B cell (primary cell): ENCODE measurements around the gene MYPOP. TPM values are rescaled to one million over a fixed set of nuclear protein-coding genes. Genes with fewer than 3 reads are reported as not detected.

Source experiments
- ATAC-seq: fragments of 200-7000 bp; cut with Tn5 transposase; one replicate; pipeline ENCODE4 v1.10.0; 2021; ENCODE audit warnings: low read depth, mild to moderate bottlenecking, moderate number of reproducible peaks, moderate library complexity
- CTCF ChIA-PET: fragments of 350-600 bp; sonication (Branson Sonifier 250); formaldehyde crosslinking; loops from one replicate; lab custom pipeline; 2021; ENCODE audit warnings: antibody characterized with exemption, inconsistent platforms; lab: Charles Lee
- POLR2A ChIA-PET: fragments of 350-600 bp; sonication (Branson Sonifier 250); formaldehyde crosslinking; loops from one replicate; lab custom pipeline; 2021; ENCODE audit warnings: antibody characterized with exemption; lab: Charles Lee
- DNase-seq: peaks from one replicate; pipeline ENCODE4 v3.0.0; 2013
- H2AFZ ChIP-seq: 2 replicates; pipeline ENCODE4 v1.6.1; 2012; ENCODE audit warnings: mild to moderate bottlenecking, low read depth, low read length; ENCODE audit not compliant: insufficient read depth, poor library complexity, severe bottlenecking
- H3K27ac ChIP-seq, 2 donors: 1 replicate in 1 of 2; 2 replicates in 1 of 2; pipeline ENCODE4 v1.5.1; 2012 to 2013; ENCODE audit warnings: low read length in 2 of 2, mild to moderate bottlenecking in 2 of 2, moderate library complexity in 1 of 2
- H3K27me3 ChIP-seq, 4 experiments: fragments of 200-600 bp in 1 of 4; sonication (generic) in 1 of 4; replicated peaks in 1 of 4; 1 replicate in 2 of 4; 2 replicates in 2 of 4; pipeline versions ENCODE4 v1.6.1 to v1.7.0; 2013 to 2016; ENCODE audit warnings: low read length in 3 of 4, mild to moderate bottlenecking in 2 of 4, mixed read lengths in 1 of 4, moderate library complexity in 1 of 4; ENCODE audit not compliant: insufficient read depth in 4 of 4, control insufficient read depth in 3 of 4; ENCODE audit errors: control extremely low read depth in 1 of 4
- H3K36me3 ChIP-seq, 2 experiments: replicated peaks in 1 of 2; 1 replicate in 1 of 2; 2 replicates in 1 of 2; pipeline versions ENCODE4 v1.6.1 to v1.7.1; 2013; ENCODE audit warnings: low read length in 1 of 2; ENCODE audit not compliant: insufficient read depth in 2 of 2, control insufficient read depth in 1 of 2; ENCODE audit errors: control extremely low read depth in 1 of 2, extremely low read depth in 1 of 2
- H3K4me1 ChIP-seq, 2 donors: fragments of 200-600 bp in 1 of 2; sonication (generic) in 1 of 2; 1 replicate in 1 of 2; 2 replicates in 1 of 2; pipeline versions ENCODE4 v1.5.1 to v1.6.1; 2013 to 2017; ENCODE audit warnings: low read length in 2 of 2; ENCODE audit not compliant: control insufficient read depth in 2 of 2, insufficient read depth in 2 of 2
- H3K4me2 ChIP-seq: replicated peaks from 2 replicates; pipeline ENCODE3; 2012; ENCODE audit warnings: mild to moderate bottlenecking, low read depth, low read length; ENCODE audit not compliant: poor library complexity, severe bottlenecking
- H3K4me3 ChIP-seq, 5 experiments: fragments of 200-600 bp in 1 of 5; sonication (generic) in 1 of 5; 1 replicate in 3 of 5; 2 replicates in 2 of 5; pipeline versions ENCODE4 v1.5.1 to v1.7.0; 2011 to 2016; ENCODE audit warnings: low read length in 4 of 5, mild to moderate bottlenecking in 4 of 5, low read depth in 2 of 5, control low read depth in 1 of 5, moderate library complexity in 1 of 5; ENCODE audit not compliant: insufficient read depth in 1 of 5; ENCODE audit errors: control extremely low read depth in 1 of 5, extremely low read depth in 1 of 5
- H3K79me2 ChIP-seq: fragments of 200-600 bp; sonication (generic); one replicate; pipeline ENCODE4 v1.6.0; 2016; ENCODE audit warnings: low read length; ENCODE audit not compliant: control insufficient read depth, insufficient read depth
- H3K9ac ChIP-seq: fragments of 200-600 bp; sonication (generic); 2 replicates; pipeline ENCODE4 v1.6.1; 2017; ENCODE audit warnings: mild to moderate bottlenecking, low read length, moderate library complexity
- H3K9me3 ChIP-seq, 3 donors: one replicate each; pipeline versions ENCODE4 v1.6.1 to v1.7.1; 2013; ENCODE audit warnings: low read length in 2 of 3; ENCODE audit not compliant: control insufficient read depth in 2 of 3, insufficient read depth in 1 of 3; ENCODE audit errors: control extremely low read depth in 1 of 3
- H4K20me1 ChIP-seq: 2 replicates; pipeline ENCODE4 v1.6.0; 2012; ENCODE audit warnings: mild to moderate bottlenecking, low read length; ENCODE audit not compliant: insufficient read depth, control insufficient read depth, poor library complexity, severe bottlenecking
- H3K27ac Mint-ChIP-seq: one replicate; pipeline ENCODE4 v1.8.0; 2021; ENCODE audit warnings: mixed read lengths
- H3K27me3 Mint-ChIP-seq: one replicate; pipeline ENCODE4 v1.8.0; 2021; ENCODE audit warnings: mixed read lengths
- H3K4me1 Mint-ChIP-seq: one replicate; pipeline ENCODE4 v1.8.0; 2021; ENCODE audit warnings: mixed read lengths
- H3K4me3 Mint-ChIP-seq: one replicate; pipeline ENCODE4 v1.8.0; 2021; ENCODE audit warnings: mixed read lengths
- H3K9me3 Mint-ChIP-seq: one replicate; pipeline ENCODE4 v1.8.0; 2022; ENCODE audit warnings: mixed read lengths; ENCODE audit not compliant: insufficient read depth
- EZH2 ChIP-seq: IDR thresholded peaks from 2 replicates; pipeline ENCODE4 v1.6.1; 2012; ENCODE audit warnings: borderline replicate concordance, low read depth, mild to moderate bottlenecking, moderate library complexity, low read length; ENCODE audit not compliant: insufficient read depth, poor library complexity, severe bottlenecking
- WGBS: methylation state at CpG from one replicate; pipeline ENCODE4 v1.1.5; 2013; ENCODE audit warnings: missing lambda C conversion rate; ENCODE audit not compliant: insufficient coverage; 5-methylcytosine and 5-hydroxymethylcytosine counted together
- intact Hi-C: fragments of 100-400 bp; cut with micrococcal nuclease; formaldehyde crosslinking; loops from one replicate; pipeline ENCODE4 v1.10.0; 2022
- polyA plus RNA-seq: library from polyadenylated mRNA; depleted of rRNA; stranded (reverse); fragments of >200 nt; gene quantifications from 2 replicates; pipeline ENCODE4 v1.2.3, GENCODE V29; 2012
- total RNA-seq, 2 donors: library from RNA; stranded (reverse); fragments of 120-200 nt in 1 of 2; gene quantifications; 1 replicate in 1 of 2; 2 replicates in 1 of 2; pipeline versions ENCODE4 v1.2.3 to v1.2.4, GENCODE V29; 2013 to 2022
- TF ChIP-seq, protein P1 (sequence below): fragments of 200-600 bp; IDR thresholded peaks from one replicate; pipeline ENCODE4 v1.8.0; 2022; ENCODE audit warnings: antibody characterized with exemption, mild to moderate bottlenecking

Gene MYPOP
- total and polyA plus RNA-seq, 2 donors (not counting 1 experiment from before 2014, with no cell fraction given): 5.7 to 12.1 TPM

DNA sequence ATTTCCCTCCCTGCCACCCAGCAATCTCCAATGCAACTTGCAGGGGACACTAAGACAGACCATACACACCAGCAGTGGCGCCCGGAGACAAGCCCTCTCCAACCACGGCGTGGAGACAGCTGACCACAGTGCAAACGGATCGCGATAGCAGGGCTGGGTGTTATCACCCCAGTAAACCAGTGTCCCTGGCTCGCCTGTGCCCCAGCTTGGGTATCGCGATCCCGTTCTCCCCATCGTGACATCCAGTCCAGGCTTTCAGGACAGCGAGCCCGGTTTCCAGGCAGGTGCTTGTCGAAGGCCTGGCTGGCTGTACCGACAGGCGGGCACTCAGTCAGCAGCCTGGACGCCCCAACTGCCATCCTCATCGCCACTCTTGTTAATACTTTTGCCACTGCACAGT, 32.9 kb upstream of the MYPOP start:
- no peaks in the 10 kb centered on the region for H4K20me1 ChIP-seq
- H3K4me3 ChIP-seq: no peak overlapping the region
- no peaks in the 10 kb centered on the region for H3K4me1 ChIP-seq
- ATAC-seq (no peak), DNase-seq (no peak)
- no peak for TF ChIP-seq EZH2
- TF ChIP-seq, protein P1, sequence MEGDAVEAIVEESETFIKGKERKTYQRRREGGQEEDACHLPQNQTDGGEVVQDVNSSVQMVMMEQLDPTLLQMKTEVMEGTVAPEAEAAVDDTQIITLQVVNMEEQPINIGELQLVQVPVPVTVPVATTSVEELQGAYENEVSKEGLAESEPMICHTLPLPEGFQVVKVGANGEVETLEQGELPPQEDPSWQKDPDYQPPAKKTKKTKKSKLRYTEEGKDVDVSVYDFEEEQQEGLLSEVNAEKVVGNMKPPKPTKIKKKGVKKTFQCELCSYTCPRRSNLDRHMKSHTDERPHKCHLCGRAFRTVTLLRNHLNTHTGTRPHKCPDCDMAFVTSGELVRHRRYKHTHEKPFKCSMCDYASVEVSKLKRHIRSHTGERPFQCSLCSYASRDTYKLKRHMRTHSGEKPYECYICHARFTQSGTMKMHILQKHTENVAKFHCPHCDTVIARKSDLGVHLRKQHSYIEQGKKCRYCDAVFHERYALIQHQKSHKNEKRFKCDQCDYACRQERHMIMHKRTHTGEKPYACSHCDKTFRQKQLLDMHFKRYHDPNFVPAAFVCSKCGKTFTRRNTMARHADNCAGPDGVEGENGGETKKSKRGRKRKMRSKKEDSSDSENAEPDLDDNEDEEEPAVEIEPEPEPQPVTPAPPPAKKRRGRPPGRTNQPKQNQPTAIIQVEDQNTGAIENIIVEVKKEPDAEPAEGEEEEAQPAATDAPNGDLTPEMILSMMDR: no peak
- Mint-ChIP-seq H3K27ac (no peak overlapping the region), H3K27me3 (peaks cover 57% of the 10 kb centered on the region), H3K4me1 (no peaks in the 10 kb centered on the region), H3K4me3 (no peak overlapping the region), H3K9me3 (no peaks in the 10 kb centered on the region)
- H3K9me3 ChIP-seq: peaks cover 0 to 22% (median 0%) of the 10 kb centered on the region in 3 donors
- H3K4me2 ChIP-seq: no peak overlapping the region
- H3K27me3 ChIP-seq: peaks cover 0 to 48% (median 6%) of the 10 kb centered on the region in 4 experiments
- POLR2A ChIA-PET: no interaction called here
- no peak overlapping the region for H3K27ac ChIP-seq
- CTCF ChIA-PET: no interaction called here
- intact Hi-C loops: no loop called here
- H2AFZ ChIP-seq: no peak overlapping the region
- H3K9ac ChIP-seq: no peak overlapping the region
- 82% methylated on average over 19 of the region's 19 CpGs for WGBS
- H3K36me3 ChIP-seq: no peaks in the 10 kb centered on the region
- H3K79me2 ChIP-seq: no peaks in the 10 kb centered on the region

DNA sequence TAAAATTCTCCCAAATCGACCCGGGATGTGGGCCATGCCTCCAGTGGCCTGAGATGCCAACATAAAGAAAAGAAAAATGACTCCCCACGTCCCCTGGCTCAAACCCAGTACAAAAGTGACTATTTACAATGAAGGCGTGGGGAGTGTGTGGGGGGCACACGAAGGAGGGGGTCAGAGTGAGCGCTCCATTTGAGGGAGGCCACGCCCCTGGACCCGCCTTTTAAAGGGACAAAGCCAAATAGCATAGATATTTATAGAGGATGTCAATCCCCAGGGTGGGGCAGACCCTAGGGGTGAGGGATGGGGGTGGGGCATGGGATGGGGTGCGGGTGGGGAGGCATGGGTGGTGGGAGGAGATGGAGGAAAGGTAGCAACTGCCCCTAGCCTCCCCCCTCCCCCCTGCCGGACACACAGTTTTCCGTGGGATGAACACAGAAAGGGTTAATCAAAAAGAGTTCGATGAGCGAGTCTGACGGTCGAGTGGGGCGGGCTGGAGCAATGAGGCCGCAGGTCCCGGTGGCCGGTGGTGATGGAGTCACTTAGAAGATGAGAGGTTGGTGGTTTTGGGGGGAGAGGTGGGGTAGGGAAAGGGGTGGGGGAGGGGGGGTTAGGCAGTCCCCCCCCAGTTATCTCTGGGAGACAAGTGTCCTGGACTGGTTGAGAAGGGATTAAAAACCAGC, 32.3 kb upstream of the MYPOP start:
- Histone ChIP-seq H3K36me3 (no peaks in the 10 kb centered on the region), H3K79me2 (no peaks in the 10 kb centered on the region), H3K9ac (no peak overlapping the region), H4K20me1 (no peaks in the 10 kb centered on the region), H3K4me1 (no peaks in the 10 kb centered on the region), H3K27me3 (peaks cover 0 to 46% (median 6%) of the 10 kb centered on the region in 4 experiments), H3K4me3 (no peak overlapping the region), H3K9me3 (peaks cover 0 to 22% (median 0%) of the 10 kb centered on the region in 3 donors), H3K27ac (no peak overlapping the region), H3K4me2 (no peak overlapping the region), H2AFZ (no peak overlapping the region)
- ChIA-PET CTCF (no interaction called here), POLR2A (no interaction called here)
- H3K4me3 Mint-ChIP-seq: no peak overlapping the region
- no peak overlapping the region for H3K27ac Mint-ChIP-seq
- TF ChIP-seq, protein P1: no peak
- TF ChIP-seq EZH2: no peak
- DNase-seq (no peak), ATAC-seq (no peak)
- H3K4me1 Mint-ChIP-seq: no peaks in the 10 kb centered on the region
- peaks cover 57% of the 10 kb centered on the region for H3K27me3 Mint-ChIP-seq
- intact Hi-C loops: no loop called here
- H3K9me3 Mint-ChIP-seq: no peaks in the 10 kb centered on the region
- no CpG with 5 or more reads among the region's 19 CpGs for WGBS
